Keratinocyte (primary cell): Measurements from ENCODE around the gene HBA1.
"Not testable (repeated sequence)": the region's sequence is repeated elsewhere in the genome, so short reads cannot be mapped to it uniquely, and the experiment has no call there.

ENCODE experiments used
- CTCF ChIP-seq, 3 experiments: IDR thresholded peaks in 1 of 3; conservative IDR thresholded peaks in 1 of 3; optimal IDR thresholded peaks in 1 of 3; 2 replicates in 2 of 3; 3 replicates in 1 of 3; pipeline versions ENCODE3 to v1.5.1; 2011; ENCODE audit warnings: low read length in 3 of 3, mild to moderate bottlenecking in 3 of 3, moderate library complexity in 2 of 3, control low read depth in 1 of 3, inconsistent platforms in 1 of 3; ENCODE audit not compliant: insufficient read depth in 2 of 3; ENCODE audit errors: extremely low read depth in 1 of 3
- EZH2 ChIP-seq: IDR thresholded peaks from one replicate; pipeline ENCODE4 v1.6.1; 2012; ENCODE audit warnings: inconsistent platforms, mild to moderate bottlenecking, low read length, moderate library complexity

DNA sequence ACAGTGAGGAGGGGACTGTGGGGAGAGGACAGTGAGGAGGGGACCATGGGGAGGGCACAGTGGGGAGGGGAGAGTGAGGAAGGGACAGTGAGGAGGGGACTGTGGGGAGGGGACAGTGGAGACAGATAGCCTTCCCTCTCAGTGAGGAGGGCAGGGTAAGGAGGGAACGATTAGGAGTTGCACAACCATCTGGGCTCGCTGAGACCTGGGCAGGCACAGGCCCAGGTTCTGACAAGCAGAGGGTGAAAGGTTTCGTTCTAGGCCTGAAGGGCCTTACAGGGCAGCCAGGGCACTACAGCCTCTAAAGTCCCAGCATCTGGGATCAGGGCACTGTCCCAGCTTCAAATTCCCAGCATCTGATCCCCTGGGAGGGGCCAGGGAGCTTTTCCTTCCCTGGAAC lies 12.8 kb upstream of the HBA1 start:
- TF ChIP-seq CTCF (optimal IDR thresholded peaks at IDR 0.05 in 1 of 3, IDR thresholded peaks at IDR 0.05 in 1 of 3, conservative IDR thresholded peaks at IDR 0.05 in 1 of 3; ENCODE audit: extremely low read depth in 1 of 3, insufficient read depth in 2 of 3, low read length in 3 of 3); EZH2: not testable (repeated sequence)
